SK-N-SH treated with all-trans-retinoic acid at 6 μM for 48 hours (cell line): ENCODE data around the gene MYO9B.

Experiments
- ATAC-seq: fragments of 200-7000 bp; cut with Tn5 transposase; 3 replicates; pipeline ENCODE4 v1.9.1; 2020; ENCODE audit warnings: mild to moderate bottlenecking, moderate library complexity
- ARNTL ChIP-seq: fragments of 450-650 bp; formaldehyde crosslinking; IDR thresholded peaks from 2 replicates; pipeline ENCODE4 v1.5.0; 2020; ENCODE audit warnings: low read depth, mild to moderate bottlenecking, moderate library complexity, borderline replicate concordance
- BACH2 ChIP-seq: fragments of 250-450 bp; sonication (Bioruptor Pico); IDR thresholded peaks from 2 replicates; pipeline ENCODE4 v1.9.0; 2021; ENCODE audit warnings: mild to moderate bottlenecking, borderline replicate concordance
- CSDC2 ChIP-seq: fragments of 250-450 bp; sonication (Bioruptor Pico); IDR thresholded peaks from 2 replicates; pipeline ENCODE4 v1.5.0; 2020; ENCODE audit warnings: mild to moderate bottlenecking, moderate library complexity
- ESRRG ChIP-seq: fragments of 250-450 bp; sonication (Bioruptor Pico); IDR thresholded peaks from 2 replicates; pipeline ENCODE4 v1.6.1; 2021; ENCODE audit warnings: mild to moderate bottlenecking
- GLIS3 ChIP-seq: fragments of 250-450 bp; sonication (Bioruptor Pico); IDR thresholded peaks from 2 replicates; pipeline ENCODE4 v1.5.0; 2020; ENCODE audit warnings: mild to moderate bottlenecking, moderate library complexity
- ISL1 ChIP-seq: fragments of 250-450 bp; sonication (Bioruptor Pico); IDR thresholded peaks from 2 replicates; pipeline ENCODE4 v2.1.2; 2022; ENCODE audit warnings: mild to moderate bottlenecking, moderate library complexity
- OSR1 ChIP-seq: fragments of 250-450 bp; sonication (Bioruptor Pico); IDR thresholded peaks from 2 replicates; pipeline ENCODE4 v1.8.0; 2022; ENCODE audit warnings: moderate library complexity, mild to moderate bottlenecking, inconsistent platforms
- RARB ChIP-seq: fragments of 250-450 bp; sonication (Bioruptor Pico); IDR thresholded peaks from 2 replicates; pipeline ENCODE4 v1.8.0; 2021; ENCODE audit warnings: mild to moderate bottlenecking, moderate library complexity
- SNAI2 ChIP-seq: fragments of 250-450 bp; sonication (Bioruptor Pico); IDR thresholded peaks from 2 replicates; pipeline ENCODE4 v1.5.0; 2020; ENCODE audit warnings: mild to moderate bottlenecking, moderate library complexity
- TCF4 ChIP-seq: fragments of 250-450 bp; sonication (Bioruptor Pico); IDR thresholded peaks from 2 replicates; pipeline ENCODE4 v1.8.0; 2021; ENCODE audit warnings: mild to moderate bottlenecking, moderate library complexity, borderline replicate concordance
- TOX ChIP-seq: fragments of 250-450 bp; sonication (Bioruptor Pico); IDR thresholded peaks from 2 replicates; pipeline ENCODE4 v1.8.0; 2021; ENCODE audit warnings: mild to moderate bottlenecking, moderate library complexity, borderline replicate concordance
- ZC3H10 ChIP-seq: fragments of 250-450 bp; sonication (Bioruptor Pico); IDR thresholded peaks from 2 replicates; pipeline ENCODE4 v1.5.1; 2021; ENCODE audit warnings: mild to moderate bottlenecking, moderate library complexity
- ZFP3 ChIP-seq: fragments of 250-450 bp; sonication (Bioruptor Pico); IDR thresholded peaks from 2 replicates; pipeline ENCODE4 v1.5.0; 2020; ENCODE audit warnings: mild to moderate bottlenecking, moderate library complexity
- ZFP30 ChIP-seq: fragments of 450-650 bp; formaldehyde crosslinking; IDR thresholded peaks from 2 replicates; pipeline ENCODE4 v1.5.0; 2022; ENCODE audit warnings: mild to moderate bottlenecking, moderate library complexity
- ZNF565 ChIP-seq: fragments of 450-650 bp; formaldehyde crosslinking; conservative IDR thresholded peaks from 2 replicates; pipeline ENCODE4 v1.5.0; 2020; ENCODE audit warnings: low read depth, mild to moderate bottlenecking, moderate library complexity
- ZNF70 ChIP-seq: fragments of 450-650 bp; formaldehyde crosslinking; IDR thresholded peaks from 2 replicates; pipeline ENCODE4 v1.5.0; 2020; ENCODE audit warnings: mild to moderate bottlenecking, moderate library complexity
- ZNF8 ChIP-seq: fragments of 450-650 bp; formaldehyde crosslinking; IDR thresholded peaks from 2 replicates; pipeline ENCODE4 v1.5.0; 2020; ENCODE audit warnings: mild to moderate bottlenecking, moderate library complexity
- TF ChIP-seq, protein P1 (sequence below): fragments of 250-450 bp; sonication (Bioruptor Pico); IDR thresholded peaks from 2 replicates; pipeline ENCODE4 v1.5.1; 2020; ENCODE audit warnings: low read depth, mild to moderate bottlenecking, moderate library complexity
- TF ChIP-seq, protein P2 (sequence below): fragments of 250-450 bp; sonication (Bioruptor Pico); IDR thresholded peaks from 2 replicates; pipeline ENCODE4 v1.8.0; 2021; ENCODE audit warnings: low read depth, mild to moderate bottlenecking, moderate library complexity, borderline replicate concordance
- TF ChIP-seq, protein P3 (sequence below): fragments of 250-450 bp; sonication (Bioruptor Pico); IDR thresholded peaks from 2 replicates; pipeline ENCODE4 v1.8.0; 2020; ENCODE audit warnings: mild to moderate bottlenecking, moderate library complexity, borderline replicate concordance
- TF ChIP-seq, protein P4 (sequence below): fragments of 250-450 bp; sonication (Bioruptor Pico); IDR thresholded peaks from 2 replicates; pipeline ENCODE4 v1.5.0; 2020; ENCODE audit warnings: mild to moderate bottlenecking, moderate library complexity
- TF ChIP-seq, protein P5 (sequence below): fragments of 250-450 bp; sonication (Bioruptor Pico); IDR thresholded peaks from 2 replicates; pipeline ENCODE4 v1.5.1; 2021; ENCODE audit warnings: mild to moderate bottlenecking, moderate library complexity

Gene MYO9B

GRCh38 chr19:17103177-17103576 is 27.6 kb downstream of the MYO9B start:
- TF ChIP-seq SNAI2 (CRISPR knock-in tag) (no peak), TCF4 (no peak), OSR1 (CRISPR knock-in tag) (no peak)
- ATAC-seq, result no peak

DNA sequence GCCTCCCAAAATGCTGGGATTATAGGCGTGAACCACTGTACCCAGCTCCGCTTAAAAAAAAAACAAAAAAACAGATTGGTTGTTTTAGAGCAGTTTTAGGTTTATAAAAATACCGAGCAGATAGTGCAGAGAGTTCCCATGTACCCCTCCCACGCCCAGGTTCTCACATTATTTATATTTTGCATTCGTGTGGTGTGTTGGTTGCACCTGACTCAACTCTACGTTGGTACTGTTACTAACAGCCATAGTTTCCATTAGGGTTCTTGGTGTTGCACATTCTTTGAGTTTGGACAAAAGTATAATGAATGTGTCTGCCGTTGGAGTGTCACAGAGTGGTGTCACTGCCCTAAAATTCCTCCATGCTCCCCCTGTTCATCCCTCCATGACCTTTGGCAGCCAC is 29.1 kb downstream of the MYO9B start:
- TF ChIP-seq SNAI2 (CRISPR knock-in tag) (no peak), ISL1 (no peak), OSR1 (CRISPR knock-in tag) (no peak), ESRRG (CRISPR knock-in tag) (no peak), ZNF70 (CRISPR knock-in tag) (no peak), ZC3H10 (CRISPR knock-in tag) (no peak), ZFP3 (CRISPR knock-in tag) (no peak), ZNF565 (CRISPR knock-in tag) (no peak), ZFP30 (CRISPR knock-in tag) (no peak), TOX (CRISPR knock-in tag) (no peak), GLIS3 (CRISPR knock-in tag) (no peak)
- TF ChIP-seq, protein P1, sequence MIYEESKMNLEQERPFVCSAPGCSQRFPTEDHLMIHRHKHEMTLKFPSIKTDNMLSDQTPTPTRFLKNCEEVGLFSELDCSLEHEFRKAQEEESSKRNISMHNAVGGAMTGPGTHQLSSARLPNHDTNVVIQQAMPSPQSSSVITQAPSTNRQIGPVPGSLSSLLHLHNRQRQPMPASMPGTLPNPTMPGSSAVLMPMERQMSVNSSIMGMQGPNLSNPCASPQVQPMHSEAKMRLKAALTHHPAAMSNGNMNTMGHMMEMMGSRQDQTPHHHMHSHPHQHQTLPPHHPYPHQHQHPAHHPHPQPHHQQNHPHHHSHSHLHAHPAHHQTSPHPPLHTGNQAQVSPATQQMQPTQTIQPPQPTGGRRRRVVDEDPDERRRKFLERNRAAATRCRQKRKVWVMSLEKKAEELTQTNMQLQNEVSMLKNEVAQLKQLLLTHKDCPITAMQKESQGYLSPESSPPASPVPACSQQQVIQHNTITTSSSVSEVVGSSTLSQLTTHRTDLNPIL (CRISPR knock-in tag), result no peak
- TF ChIP-seq, protein P2, sequence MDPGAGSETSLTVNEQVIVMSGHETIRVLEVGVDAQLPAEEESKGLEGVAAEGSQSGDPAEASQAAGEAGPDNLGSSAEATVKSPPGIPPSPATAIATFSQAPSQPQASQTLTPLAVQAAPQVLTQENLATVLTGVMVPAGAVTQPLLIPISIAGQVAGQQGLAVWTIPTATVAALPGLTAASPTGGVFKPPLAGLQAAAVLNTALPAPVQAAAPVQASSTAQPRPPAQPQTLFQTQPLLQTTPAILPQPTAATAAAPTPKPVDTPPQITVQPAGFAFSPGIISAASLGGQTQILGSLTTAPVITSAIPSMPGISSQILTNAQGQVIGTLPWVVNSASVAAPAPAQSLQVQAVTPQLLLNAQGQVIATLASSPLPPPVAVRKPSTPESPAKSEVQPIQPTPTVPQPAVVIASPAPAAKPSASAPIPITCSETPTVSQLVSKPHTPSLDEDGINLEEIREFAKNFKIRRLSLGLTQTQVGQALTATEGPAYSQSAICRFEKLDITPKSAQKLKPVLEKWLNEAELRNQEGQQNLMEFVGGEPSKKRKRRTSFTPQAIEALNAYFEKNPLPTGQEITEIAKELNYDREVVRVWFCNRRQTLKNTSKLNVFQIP (CRISPR knock-in tag), result no peak
- TF ChIP-seq, protein P3, sequence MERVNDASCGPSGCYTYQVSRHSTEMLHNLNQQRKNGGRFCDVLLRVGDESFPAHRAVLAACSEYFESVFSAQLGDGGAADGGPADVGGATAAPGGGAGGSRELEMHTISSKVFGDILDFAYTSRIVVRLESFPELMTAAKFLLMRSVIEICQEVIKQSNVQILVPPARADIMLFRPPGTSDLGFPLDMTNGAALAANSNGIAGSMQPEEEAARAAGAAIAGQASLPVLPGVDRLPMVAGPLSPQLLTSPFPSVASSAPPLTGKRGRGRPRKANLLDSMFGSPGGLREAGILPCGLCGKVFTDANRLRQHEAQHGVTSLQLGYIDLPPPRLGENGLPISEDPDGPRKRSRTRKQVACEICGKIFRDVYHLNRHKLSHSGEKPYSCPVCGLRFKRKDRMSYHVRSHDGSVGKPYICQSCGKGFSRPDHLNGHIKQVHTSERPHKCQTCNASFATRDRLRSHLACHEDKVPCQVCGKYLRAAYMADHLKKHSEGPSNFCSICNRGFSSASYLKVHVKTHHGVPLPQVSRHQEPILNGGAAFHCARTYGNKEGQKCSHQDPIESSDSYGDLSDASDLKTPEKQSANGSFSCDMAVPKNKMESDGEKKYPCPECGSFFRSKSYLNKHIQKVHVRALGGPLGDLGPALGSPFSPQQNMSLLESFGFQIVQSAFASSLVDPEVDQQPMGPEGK, result no peak
- TF ChIP-seq, protein P4, sequence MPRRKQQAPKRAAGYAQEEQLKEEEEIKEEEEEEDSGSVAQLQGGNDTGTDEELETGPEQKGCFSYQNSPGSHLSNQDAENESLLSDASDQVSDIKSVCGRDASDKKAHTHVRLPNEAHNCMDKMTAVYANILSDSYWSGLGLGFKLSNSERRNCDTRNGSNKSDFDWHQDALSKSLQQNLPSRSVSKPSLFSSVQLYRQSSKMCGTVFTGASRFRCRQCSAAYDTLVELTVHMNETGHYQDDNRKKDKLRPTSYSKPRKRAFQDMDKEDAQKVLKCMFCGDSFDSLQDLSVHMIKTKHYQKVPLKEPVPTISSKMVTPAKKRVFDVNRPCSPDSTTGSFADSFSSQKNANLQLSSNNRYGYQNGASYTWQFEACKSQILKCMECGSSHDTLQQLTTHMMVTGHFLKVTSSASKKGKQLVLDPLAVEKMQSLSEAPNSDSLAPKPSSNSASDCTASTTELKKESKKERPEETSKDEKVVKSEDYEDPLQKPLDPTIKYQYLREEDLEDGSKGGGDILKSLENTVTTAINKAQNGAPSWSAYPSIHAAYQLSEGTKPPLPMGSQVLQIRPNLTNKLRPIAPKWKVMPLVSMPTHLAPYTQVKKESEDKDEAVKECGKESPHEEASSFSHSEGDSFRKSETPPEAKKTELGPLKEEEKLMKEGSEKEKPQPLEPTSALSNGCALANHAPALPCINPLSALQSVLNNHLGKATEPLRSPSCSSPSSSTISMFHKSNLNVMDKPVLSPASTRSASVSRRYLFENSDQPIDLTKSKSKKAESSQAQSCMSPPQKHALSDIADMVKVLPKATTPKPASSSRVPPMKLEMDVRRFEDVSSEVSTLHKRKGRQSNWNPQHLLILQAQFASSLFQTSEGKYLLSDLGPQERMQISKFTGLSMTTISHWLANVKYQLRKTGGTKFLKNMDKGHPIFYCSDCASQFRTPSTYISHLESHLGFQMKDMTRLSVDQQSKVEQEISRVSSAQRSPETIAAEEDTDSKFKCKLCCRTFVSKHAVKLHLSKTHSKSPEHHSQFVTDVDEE (CRISPR knock-in tag), result no peak
- TF ChIP-seq, protein P5, sequence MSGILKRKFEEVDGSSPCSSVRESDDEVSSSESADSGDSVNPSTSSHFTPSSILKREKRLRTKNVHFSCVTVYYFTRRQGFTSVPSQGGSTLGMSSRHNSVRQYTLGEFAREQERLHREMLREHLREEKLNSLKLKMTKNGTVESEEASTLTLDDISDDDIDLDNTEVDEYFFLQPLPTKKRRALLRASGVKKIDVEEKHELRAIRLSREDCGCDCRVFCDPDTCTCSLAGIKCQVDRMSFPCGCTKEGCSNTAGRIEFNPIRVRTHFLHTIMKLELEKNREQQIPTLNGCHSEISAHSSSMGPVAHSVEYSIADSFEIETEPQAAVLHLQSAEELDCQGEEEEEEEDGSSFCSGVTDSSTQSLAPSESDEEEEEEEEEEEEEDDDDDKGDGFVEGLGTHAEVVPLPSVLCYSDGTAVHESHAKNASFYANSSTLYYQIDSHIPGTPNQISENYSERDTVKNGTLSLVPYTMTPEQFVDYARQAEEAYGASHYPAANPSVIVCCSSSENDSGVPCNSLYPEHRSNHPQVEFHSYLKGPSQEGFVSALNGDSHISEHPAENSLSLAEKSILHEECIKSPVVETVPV (CRISPR knock-in tag), result no peak
- no peak for ATAC-seq

DNA sequence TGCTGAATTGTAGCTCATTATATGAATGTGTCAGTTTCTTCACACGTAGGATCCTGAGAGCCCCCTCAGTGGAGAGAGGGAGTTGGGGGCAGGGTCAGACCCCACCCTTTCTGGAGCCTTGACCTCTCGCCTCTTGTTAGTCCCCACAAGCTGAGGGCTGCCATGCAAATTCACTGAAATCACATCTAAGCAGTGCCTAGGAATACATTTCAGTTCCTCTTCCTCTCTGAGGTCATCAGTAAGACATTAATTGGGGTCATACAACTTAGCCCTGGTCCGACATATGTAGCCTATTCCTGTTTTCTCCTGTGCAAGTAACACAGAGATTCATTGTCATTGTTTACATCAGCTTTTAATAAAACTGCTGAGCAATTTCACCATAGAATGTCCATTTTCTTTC is 30.0 kb downstream of the MYO9B start:
- ATAC-seq, result no peak
- TF ChIP-seq RARB (CRISPR knock-in tag), result no peak
- TF ChIP-seq, protein P2 (CRISPR knock-in tag), result no peak
- TF ChIP-seq, protein P3, result no peak
- TF ChIP-seq BACH2 (CRISPR knock-in tag), result no peak
- TF ChIP-seq, protein P1 (CRISPR knock-in tag), result no peak
- no peak for TF ChIP-seq OSR1 (CRISPR knock-in tag)
- TF ChIP-seq TCF4, result no peak
- no peak for TF ChIP-seq ISL1
- TF ChIP-seq ZNF565 (CRISPR knock-in tag), result no peak
- TF ChIP-seq ESRRG (CRISPR knock-in tag), result no peak
- no peak for TF ChIP-seq TOX (CRISPR knock-in tag)
- no peak for TF ChIP-seq ZNF8 (CRISPR knock-in tag)
- no peak for TF ChIP-seq CSDC2 (CRISPR knock-in tag)
- TF ChIP-seq GLIS3 (CRISPR knock-in tag), result no peak
- no peak for TF ChIP-seq ARNTL (CRISPR knock-in tag)
- TF ChIP-seq, protein P5 (CRISPR knock-in tag), result no peak
